HG03521 (cell line): ENCODE data around the gene POLE.

Source experiments
- ATAC-seq: cut with Tn5 transposase; IDR thresholded peaks from one replicate; pipeline ENCODE4 v1.9.1; 2021; ENCODE audit warnings: mild to moderate bottlenecking, moderate library complexity; ENCODE audit not compliant: unreplicated experiment

The POLE gene

GRCh38 chr12:132689227-132689626 is 2.1 kb upstream of the POLE start:
- no peak for ATAC-seq

GRCh38 chr12:132686825-132687210 is 324 bp downstream of the POLE start:
- ATAC-seq: peak; percentile 16

- no peak for ATAC-seq
Measured at GRCh38 chr12:132685400-132685799, 1.7 kb downstream of the POLE start.

GRCh38 chr12:132677492-132677891 is 9.7 kb downstream of the POLE start:
- no peak for ATAC-seq

- no peak for ATAC-seq
Measured at GRCh38 chr12:132675757-132676432, 11.2 kb downstream of the POLE start.

- ATAC-seq: no peak
Measured at GRCh38 chr12:132674561-132674960, 12.6 kb downstream of the POLE start.

- no peak for ATAC-seq
Measured at GRCh38 chr12:132673288-132674179, 13.6 kb downstream of the POLE start.

- ATAC-seq: no peak
Measured at GRCh38 chr12:132672678-132673077, 14.5 kb downstream of the POLE start.

- ATAC-seq: no peak
Measured at GRCh38 chr12:132672116-132672515, 15.0 kb downstream of the POLE start.

- no peak for ATAC-seq
Measured at GRCh38 chr12:132669166-132669879, 17.8 kb downstream of the POLE start.

GRCh38 chr12:132668191-132669088 is 18.7 kb downstream of the POLE start:
- ATAC-seq: no peak

- no peak for ATAC-seq
Measured at GRCh38 chr12:132665794-132666193, 21.3 kb downstream of the POLE start.

- no peak for ATAC-seq
Measured at GRCh38 chr12:132665149-132665491, 22.0 kb downstream of the POLE start.

GRCh38 chr12:132664206-132665148 is 22.7 kb downstream of the POLE start:
- no peak for ATAC-seq

- ATAC-seq: no peak
Measured at GRCh38 chr12:132662901-132663755, 24.0 kb downstream of the POLE start.

GRCh38 chr12:132661972-132662371 is 25.2 kb downstream of the POLE start:
- ATAC-seq: no peak

- ATAC-seq: no peak
Measured at GRCh38 chr12:132660996-132661395, 26.1 kb downstream of the POLE start.

- ATAC-seq: no peak
Measured at GRCh38 chr12:132660052-132660451, 27.1 kb downstream of the POLE start.

GRCh38 chr12:132659146-132659545 is 28.0 kb downstream of the POLE start:
- ATAC-seq: no peak
